ENCODE measurements around the gene LOXL1. TPM values are rescaled to one million over a fixed set of nuclear protein-coding genes. Genes with fewer than 3 reads are reported as not detected.

LOXL1 gene
- total and polyA plus RNA-seq, 2 of the 13 experiments (the other 11 are each of a cell fraction or from before 2014, with no cell fraction given), result 0.51 to 1.3 TPM

- TF ChIP-seq ZNF484 (CRISPR knock-in tag; IDR thresholded peaks at IDR 0.05; ENCODE audit: borderline replicate concordance, low read depth) (no peak), PREB (CRISPR knock-in tag; IDR thresholded peaks at IDR 0.05) (no peak), ZNF326 (CRISPR knock-in tag; IDR thresholded peaks at IDR 0.05; ENCODE audit: borderline replicate concordance) (no peak), TBP (CRISPR knock-in tag; IDR thresholded peaks at IDR 0.05) (no peak), ZFYVE20 (CRISPR knock-in tag; IDR thresholded peaks at IDR 0.05; ENCODE audit: borderline replicate concordance, low read depth) (no peak), KDM1A (CRISPR knock-in tag; IDR thresholded peaks at IDR 0.05) (no peak), SETDB1 (CRISPR knock-in tag; IDR thresholded peaks at IDR 0.05; ENCODE audit: borderline replicate concordance) (no peak), HNRNPH1 (optimal IDR thresholded peaks at IDR 0.05; ENCODE audit: low read depth, low read length) (no peak), PRDM15 (CRISPR knock-in tag; IDR thresholded peaks at IDR 0.05) (no peak), RAD21 (CRISPR knock-in tag; IDR thresholded peaks at IDR 0.05) (no peak; the same call in 1 of the 2 replicates), STAG1 (CRISPR knock-in tag; IDR thresholded peaks at IDR 0.05) (no peak), ZNF891 (CRISPR knock-in tag; IDR thresholded peaks at IDR 0.05) (no peak), WIZ (CRISPR knock-in tag; IDR thresholded peaks at IDR 0.05) (no peak), ZNF687 (CRISPR knock-in tag; IDR thresholded peaks at IDR 0.05) (peak; percentile 70), RFXANK (CRISPR knock-in tag; IDR thresholded peaks at IDR 0.05) (peak; percentile 81; the same call in 1 of the 2 replicates)
- TF ChIP-seq, protein P1, sequence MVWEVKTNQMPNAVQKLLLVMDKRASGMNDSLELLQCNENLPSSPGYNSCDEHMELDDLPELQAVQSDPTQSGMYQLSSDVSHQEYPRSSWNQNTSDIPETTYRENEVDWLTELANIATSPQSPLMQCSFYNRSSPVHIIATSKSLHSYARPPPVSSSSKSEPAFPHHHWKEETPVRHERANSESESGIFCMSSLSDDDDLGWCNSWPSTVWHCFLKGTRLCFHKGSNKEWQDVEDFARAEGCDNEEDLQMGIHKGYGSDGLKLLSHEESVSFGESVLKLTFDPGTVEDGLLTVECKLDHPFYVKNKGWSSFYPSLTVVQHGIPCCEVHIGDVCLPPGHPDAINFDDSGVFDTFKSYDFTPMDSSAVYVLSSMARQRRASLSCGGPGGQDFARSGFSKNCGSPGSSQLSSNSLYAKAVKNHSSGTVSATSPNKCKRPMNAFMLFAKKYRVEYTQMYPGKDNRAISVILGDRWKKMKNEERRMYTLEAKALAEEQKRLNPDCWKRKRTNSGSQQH (CRISPR knock-in tag; IDR thresholded peaks at IDR 0.05; ENCODE audit: low read depth), result no peak
- TF ChIP-seq, protein P2, sequence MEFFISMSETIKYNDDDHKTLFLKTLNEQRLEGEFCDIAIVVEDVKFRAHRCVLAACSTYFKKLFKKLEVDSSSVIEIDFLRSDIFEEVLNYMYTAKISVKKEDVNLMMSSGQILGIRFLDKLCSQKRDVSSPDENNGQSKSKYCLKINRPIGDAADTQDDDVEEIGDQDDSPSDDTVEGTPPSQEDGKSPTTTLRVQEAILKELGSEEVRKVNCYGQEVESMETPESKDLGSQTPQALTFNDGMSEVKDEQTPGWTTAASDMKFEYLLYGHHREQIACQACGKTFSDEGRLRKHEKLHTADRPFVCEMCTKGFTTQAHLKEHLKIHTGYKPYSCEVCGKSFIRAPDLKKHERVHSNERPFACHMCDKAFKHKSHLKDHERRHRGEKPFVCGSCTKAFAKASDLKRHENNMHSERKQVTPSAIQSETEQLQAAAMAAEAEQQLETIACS (CRISPR knock-in tag; IDR thresholded peaks at IDR 0.05), result peak; percentile 58
Measured at GRCh38 chr15:73991726-73992593, 65.7 kb downstream of the LOXL1 start, which contains the start of gene STOML1 (continued).
